Ovary (tissue), 3 donors: Measurements from ENCODE around the gene RHOXF2.

Source experiments
- CTCF ChIP-seq, 3 donors: fragments of 450-650 bp in 2 of 3; fragments of 200-600 bp in 1 of 3; IDR thresholded peaks; one replicate each; pipeline versions ENCODE4 v1.5.1 to v1.8.0; 2016 to 2022; ENCODE audit warnings: antibody characterized with exemption in 3 of 3, mild to moderate bottlenecking in 1 of 3
- POLR2A ChIP-seq: fragments of 450-650 bp; IDR thresholded peaks from one replicate; pipeline ENCODE4 v1.6.1; 2017; ENCODE audit warnings: antibody characterized with exemption, mild to moderate bottlenecking, moderate library complexity
- donor health status: DM: no; HTN: no; CAD: no.

- no peak for TF ChIP-seq CTCF (IDR thresholded peaks at IDR 0.05)
- TF ChIP-seq POLR2A: no peak
These were observed 48.7 kb downstream of the RHOXF2 start for GRCh38 chrX:120207009-120207605.
